Measurements from ENCODE around the gene ORMDL3.

- TF ChIP-seq, protein P1, sequence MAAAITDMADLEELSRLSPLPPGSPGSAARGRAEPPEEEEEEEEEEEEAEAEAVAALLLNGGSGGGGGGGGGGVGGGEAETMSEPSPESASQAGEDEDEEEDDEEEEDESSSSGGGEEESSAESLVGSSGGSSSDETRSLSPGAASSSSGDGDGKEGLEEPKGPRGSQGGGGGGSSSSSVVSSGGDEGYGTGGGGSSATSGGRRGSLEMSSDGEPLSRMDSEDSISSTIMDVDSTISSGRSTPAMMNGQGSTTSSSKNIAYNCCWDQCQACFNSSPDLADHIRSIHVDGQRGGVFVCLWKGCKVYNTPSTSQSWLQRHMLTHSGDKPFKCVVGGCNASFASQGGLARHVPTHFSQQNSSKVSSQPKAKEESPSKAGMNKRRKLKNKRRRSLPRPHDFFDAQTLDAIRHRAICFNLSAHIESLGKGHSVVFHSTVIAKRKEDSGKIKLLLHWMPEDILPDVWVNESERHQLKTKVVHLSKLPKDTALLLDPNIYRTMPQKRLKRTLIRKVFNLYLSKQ (tag by site-specific recombination; IDR thresholded peaks at IDR 0.05; ENCODE audit: borderline replicate concordance) = no peak
- TF ChIP-seq, protein P2, sequence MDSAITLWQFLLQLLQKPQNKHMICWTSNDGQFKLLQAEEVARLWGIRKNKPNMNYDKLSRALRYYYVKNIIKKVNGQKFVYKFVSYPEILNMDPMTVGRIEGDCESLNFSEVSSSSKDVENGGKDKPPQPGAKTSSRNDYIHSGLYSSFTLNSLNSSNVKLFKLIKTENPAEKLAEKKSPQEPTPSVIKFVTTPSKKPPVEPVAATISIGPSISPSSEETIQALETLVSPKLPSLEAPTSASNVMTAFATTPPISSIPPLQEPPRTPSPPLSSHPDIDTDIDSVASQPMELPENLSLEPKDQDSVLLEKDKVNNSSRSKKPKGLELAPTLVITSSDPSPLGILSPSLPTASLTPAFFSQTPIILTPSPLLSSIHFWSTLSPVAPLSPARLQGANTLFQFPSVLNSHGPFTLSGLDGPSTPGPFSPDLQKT (IDR thresholded peaks at IDR 0.05; ENCODE audit: borderline replicate concordance, low read depth, low read length) = no peak
- TF ChIP-seq, protein P3, sequence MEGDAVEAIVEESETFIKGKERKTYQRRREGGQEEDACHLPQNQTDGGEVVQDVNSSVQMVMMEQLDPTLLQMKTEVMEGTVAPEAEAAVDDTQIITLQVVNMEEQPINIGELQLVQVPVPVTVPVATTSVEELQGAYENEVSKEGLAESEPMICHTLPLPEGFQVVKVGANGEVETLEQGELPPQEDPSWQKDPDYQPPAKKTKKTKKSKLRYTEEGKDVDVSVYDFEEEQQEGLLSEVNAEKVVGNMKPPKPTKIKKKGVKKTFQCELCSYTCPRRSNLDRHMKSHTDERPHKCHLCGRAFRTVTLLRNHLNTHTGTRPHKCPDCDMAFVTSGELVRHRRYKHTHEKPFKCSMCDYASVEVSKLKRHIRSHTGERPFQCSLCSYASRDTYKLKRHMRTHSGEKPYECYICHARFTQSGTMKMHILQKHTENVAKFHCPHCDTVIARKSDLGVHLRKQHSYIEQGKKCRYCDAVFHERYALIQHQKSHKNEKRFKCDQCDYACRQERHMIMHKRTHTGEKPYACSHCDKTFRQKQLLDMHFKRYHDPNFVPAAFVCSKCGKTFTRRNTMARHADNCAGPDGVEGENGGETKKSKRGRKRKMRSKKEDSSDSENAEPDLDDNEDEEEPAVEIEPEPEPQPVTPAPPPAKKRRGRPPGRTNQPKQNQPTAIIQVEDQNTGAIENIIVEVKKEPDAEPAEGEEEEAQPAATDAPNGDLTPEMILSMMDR (tag by site-specific recombination; IDR thresholded peaks at IDR 0.05) = 0 out of 2 replicates have a peak, but pooled peaks have one; percentile 11
- TF ChIP-seq, protein P4, sequence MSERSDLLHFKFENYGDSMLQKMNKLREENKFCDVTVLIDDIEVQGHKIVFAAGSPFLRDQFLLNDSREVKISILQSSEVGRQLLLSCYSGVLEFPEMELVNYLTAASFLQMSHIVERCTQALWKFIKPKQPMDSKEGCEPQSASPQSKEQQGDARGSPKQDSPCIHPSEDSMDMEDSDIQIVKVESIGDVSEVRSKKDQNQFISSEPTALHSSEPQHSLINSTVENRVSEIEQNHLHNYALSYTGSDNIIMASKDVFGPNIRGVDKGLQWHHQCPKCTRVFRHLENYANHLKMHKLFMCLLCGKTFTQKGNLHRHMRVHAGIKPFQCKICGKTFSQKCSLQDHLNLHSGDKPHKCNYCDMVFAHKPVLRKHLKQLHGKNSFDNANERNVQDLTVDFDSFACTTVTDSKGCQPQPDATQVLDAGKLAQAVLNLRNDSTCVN (tag by site-specific recombination; optimal IDR thresholded peaks at IDR 0.05) = peak; percentile 50
- TF ChIP-seq SP2 (tag by site-specific recombination; IDR thresholded peaks at IDR 0.05) = peak; percentile 54
Observed at GRCh38 chr17:39927101-39927928, at the start of gene ORMDL3, which contains the start of gene LRRC3C.
